SK-N-SH (cell line): ENCODE measurements around the gene FAM47E.

Experiments
- GABPA ChIP-seq: IDR thresholded peaks from 2 replicates; pipeline ENCODE4 v1.4.0; 2012; ENCODE audit warnings: low read depth, mild to moderate bottlenecking
- JUND ChIP-seq: IDR thresholded peaks from 2 replicates; pipeline ENCODE4 v1.4.0; 2012
- MXI1 ChIP-seq: IDR thresholded peaks from 2 replicates; pipeline ENCODE4 v1.6.1; 2012; ENCODE audit warnings: mild to moderate bottlenecking, low read depth, low read length, improper control_type of control experiment
- NFIC ChIP-seq: IDR thresholded peaks from 2 replicates; pipeline ENCODE4 v1.4.0; 2012; ENCODE audit warnings: borderline replicate concordance
- POLR2AphosphoS5 ChIP-seq: IDR thresholded peaks from 2 replicates; pipeline ENCODE4 v1.6.1; 2012; ENCODE audit warnings: low read depth, low read length
- RXRA ChIP-seq: IDR thresholded peaks from 2 replicates; pipeline ENCODE4 v1.4.0; 2012; ENCODE audit warnings: low read depth, mild to moderate bottlenecking, borderline replicate concordance
- SMC3 ChIP-seq: IDR thresholded peaks from 2 replicates; pipeline ENCODE4 v1.6.1; 2012; ENCODE audit warnings: low read depth, low read length, improper control_type of control experiment
- TF ChIP-seq, protein P1 (sequence below): fragments of 200-600 bp; sonication (generic); IDR thresholded peaks from 2 replicates; pipeline ENCODE4 v1.6.1; 2017; ENCODE audit warnings: antibody characterized with exemption, mild to moderate bottlenecking, moderate library complexity

DNA sequence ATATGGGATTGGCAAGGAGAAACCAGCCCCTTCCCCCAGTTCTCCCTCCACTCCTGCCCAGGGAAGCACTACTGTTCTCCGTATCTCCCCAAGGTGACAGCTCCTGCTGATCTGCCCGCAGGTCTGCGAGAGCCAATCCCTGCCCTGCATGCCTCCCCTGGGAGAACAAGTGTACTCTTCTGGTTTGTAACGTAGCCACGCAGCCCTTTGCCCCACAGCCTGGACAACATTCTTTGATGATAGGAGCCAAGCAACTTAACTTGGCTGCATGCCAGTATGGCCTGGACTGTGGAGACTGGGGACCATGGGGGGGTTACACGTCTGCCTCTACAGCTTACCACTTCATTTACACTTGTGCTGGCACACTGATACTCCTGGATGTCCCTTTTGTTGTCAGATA is 57.0 kb downstream of the FAM47E start:
- TF ChIP-seq NFIC (peak; percentile 57; the same call in 1 of the 2 replicates), RXRA (no peak), SMC3 (no peak), GABPA (no peak), POLR2AphosphoS5 (no peak), JUND (no peak), MXI1 (no peak)
- TF ChIP-seq, protein P1, sequence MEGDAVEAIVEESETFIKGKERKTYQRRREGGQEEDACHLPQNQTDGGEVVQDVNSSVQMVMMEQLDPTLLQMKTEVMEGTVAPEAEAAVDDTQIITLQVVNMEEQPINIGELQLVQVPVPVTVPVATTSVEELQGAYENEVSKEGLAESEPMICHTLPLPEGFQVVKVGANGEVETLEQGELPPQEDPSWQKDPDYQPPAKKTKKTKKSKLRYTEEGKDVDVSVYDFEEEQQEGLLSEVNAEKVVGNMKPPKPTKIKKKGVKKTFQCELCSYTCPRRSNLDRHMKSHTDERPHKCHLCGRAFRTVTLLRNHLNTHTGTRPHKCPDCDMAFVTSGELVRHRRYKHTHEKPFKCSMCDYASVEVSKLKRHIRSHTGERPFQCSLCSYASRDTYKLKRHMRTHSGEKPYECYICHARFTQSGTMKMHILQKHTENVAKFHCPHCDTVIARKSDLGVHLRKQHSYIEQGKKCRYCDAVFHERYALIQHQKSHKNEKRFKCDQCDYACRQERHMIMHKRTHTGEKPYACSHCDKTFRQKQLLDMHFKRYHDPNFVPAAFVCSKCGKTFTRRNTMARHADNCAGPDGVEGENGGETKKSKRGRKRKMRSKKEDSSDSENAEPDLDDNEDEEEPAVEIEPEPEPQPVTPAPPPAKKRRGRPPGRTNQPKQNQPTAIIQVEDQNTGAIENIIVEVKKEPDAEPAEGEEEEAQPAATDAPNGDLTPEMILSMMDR = no peak
